ENCODE measurements around the gene GCK. TPM values are rescaled to one million over a fixed set of nuclear protein-coding genes. Genes with fewer than 3 reads are reported as not detected.

GCK gene
- total and polyA plus RNA-seq, 2 donors (not counting 3 experiments of a cell fraction or from before 2014, with no cell fraction given), result 0.17 to 0.51 TPM

- Histone ChIP-seq H3K79me2 (ENCODE audit: control insufficient read depth, insufficient read depth, low read length) (no peaks in the 10 kb centered on the region), H3K4me2 (ENCODE audit: insufficient read depth, low read length) (no peak overlapping the region), H3K4me1 (ENCODE audit: control insufficient read depth, extremely low read depth, insufficient read depth, low read length) (peaks cover 5% of the 10 kb centered on the region), H3K9me3 (replicated peaks; ENCODE audit: control insufficient read depth, insufficient read depth, low read length) (no peaks in the 10 kb centered on the region), H3K9me1 (replicated peaks; ENCODE audit: control insufficient read depth, extremely low read depth, insufficient read depth, low read length) (no peaks in the 10 kb centered on the region), H3K27ac (ENCODE audit: insufficient read depth, low read depth, low read length) (no peak overlapping the region), H2AFZ (ENCODE audit: low read depth, low read length) (no peak overlapping the region), H4K20me1 (replicated peaks; ENCODE audit: control insufficient read depth, extremely low read depth, insufficient read depth, low read length) (no peaks in the 10 kb centered on the region), H3K36me3 (ENCODE audit: control insufficient read depth in 2 of 2, extremely low read depth in 1 of 2, insufficient read depth in 2 of 2, low read length in 2 of 2) (no peaks in the 10 kb centered on the region), H3K27me3 (ENCODE audit: control insufficient read depth in 2 of 2, insufficient read depth in 2 of 2, low read length in 2 of 2) (peaks cover 7 to 12% of the 10 kb centered on the region in 2 experiments), H3K4me3 (replicated peaks in 1 of 3; ENCODE audit: insufficient read depth in 1 of 3, low read depth in 1 of 3, low read length in 3 of 3) (no peak overlapping the region), H3K9ac (replicated peaks; ENCODE audit: extremely low read depth, insufficient read depth, low read length) (no peak overlapping the region)
- no TSS peak for BruUV-seq (replicated peaks)
- intact Hi-C loops (cut with micrococcal nuclease) (no loop called here), dilution Hi-C loops (cut with MboI; ENCODE audit: extremely low pct_ligation_motif_present, low sequenced_read_pairs) (no loop called here)
- TF ChIP-seq MYC (IDR thresholded peaks at IDR 0.05; ENCODE audit: low read depth, low read length) (no peak), MAX (IDR thresholded peaks at IDR 0.05; ENCODE audit: insufficient read depth, insufficient read length) (no peak), GATA2 (IDR thresholded peaks at IDR 0.05; ENCODE audit: insufficient read depth, insufficient read length, low read depth, low read length) (no peak), EZH2 (IDR thresholded peaks at IDR 0.05; ENCODE audit: borderline replicate concordance, low read depth, low read length, severe bottlenecking) (no peak), POLR2AphosphoS5 (IDR thresholded peaks at IDR 0.05; ENCODE audit: insufficient read depth, low read depth, low read length) (no peak), JUN (IDR thresholded peaks at IDR 0.05; ENCODE audit: borderline replicate concordance, insufficient read depth, insufficient read length, low read depth) (no peak), FOS (IDR thresholded peaks at IDR 0.05; ENCODE audit: borderline replicate concordance, insufficient read depth, low read length) (no peak), POLR2A (IDR thresholded peaks at IDR 0.05; ENCODE audit: low read depth, low read length) (no peak)
- TF ChIP-seq, protein P1, sequence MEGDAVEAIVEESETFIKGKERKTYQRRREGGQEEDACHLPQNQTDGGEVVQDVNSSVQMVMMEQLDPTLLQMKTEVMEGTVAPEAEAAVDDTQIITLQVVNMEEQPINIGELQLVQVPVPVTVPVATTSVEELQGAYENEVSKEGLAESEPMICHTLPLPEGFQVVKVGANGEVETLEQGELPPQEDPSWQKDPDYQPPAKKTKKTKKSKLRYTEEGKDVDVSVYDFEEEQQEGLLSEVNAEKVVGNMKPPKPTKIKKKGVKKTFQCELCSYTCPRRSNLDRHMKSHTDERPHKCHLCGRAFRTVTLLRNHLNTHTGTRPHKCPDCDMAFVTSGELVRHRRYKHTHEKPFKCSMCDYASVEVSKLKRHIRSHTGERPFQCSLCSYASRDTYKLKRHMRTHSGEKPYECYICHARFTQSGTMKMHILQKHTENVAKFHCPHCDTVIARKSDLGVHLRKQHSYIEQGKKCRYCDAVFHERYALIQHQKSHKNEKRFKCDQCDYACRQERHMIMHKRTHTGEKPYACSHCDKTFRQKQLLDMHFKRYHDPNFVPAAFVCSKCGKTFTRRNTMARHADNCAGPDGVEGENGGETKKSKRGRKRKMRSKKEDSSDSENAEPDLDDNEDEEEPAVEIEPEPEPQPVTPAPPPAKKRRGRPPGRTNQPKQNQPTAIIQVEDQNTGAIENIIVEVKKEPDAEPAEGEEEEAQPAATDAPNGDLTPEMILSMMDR (IDR thresholded peaks at IDR 0.05; ENCODE audit: extremely low read depth in 1 of 2, insufficient read depth in 1 of 2, low read depth in 1 of 2, low read length in 2 of 2), result no peak
- CTCF ChIA-PET, result no interaction called here
- DNase-seq (ENCODE audit: low read depth, low spot score) (no peak), FAIRE-seq (no peak)
- POLR2A ChIA-PET, result no interaction called here
Observed at GRCh38 chr7:44186736-44187135, 2.5 kb downstream of the GCK start.
